ENCODE data around the gene RHO.
A peak's percentile ranks its signal among the peaks of the same experiment; 100 is the strongest.

RHO gene

DNA sequence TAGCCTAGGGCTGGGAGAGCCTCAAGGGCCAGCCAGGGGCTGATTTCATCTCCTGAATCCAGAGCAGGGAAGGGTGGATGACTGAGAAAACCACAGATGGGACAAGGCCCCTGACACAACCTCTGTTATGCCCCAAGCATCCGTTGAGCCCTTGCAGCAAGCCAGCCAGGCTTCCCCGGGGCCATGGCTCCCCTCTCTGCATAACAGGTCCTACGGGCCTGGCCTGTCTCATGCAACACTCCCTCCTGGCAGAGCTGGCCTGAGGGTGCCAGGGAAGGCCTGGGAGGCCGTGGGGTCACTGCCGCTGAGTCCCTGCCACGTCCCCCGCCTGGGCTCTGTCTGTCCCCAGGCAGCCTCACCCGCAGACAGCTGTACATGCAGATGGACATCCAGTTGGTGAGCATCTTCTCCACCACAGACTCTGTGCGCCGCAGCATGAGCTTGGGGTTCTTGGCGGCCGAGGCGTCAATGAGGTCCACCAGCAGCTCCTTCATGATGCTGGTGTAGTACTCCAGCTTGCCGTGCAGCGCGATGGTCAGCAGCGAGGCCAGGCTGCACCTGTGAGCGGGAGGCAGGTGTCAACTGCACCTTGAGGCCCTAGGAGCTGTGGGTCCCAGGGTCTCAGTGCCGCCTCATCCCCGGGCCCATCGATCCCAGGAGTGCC is 36.7 kb downstream of the RHO start:
- Histone ChIP-seq H3K9me3 (ENCODE audit: insufficient read depth, low read length, severe bottlenecking) (no peaks in the 10 kb centered on the region), H4K20me1 (ENCODE audit: insufficient read depth, low read length) (peaks cover 21% of the 10 kb centered on the region), H3K27me3 (ENCODE audit: insufficient read depth, low read length, poor library complexity) (no peaks in the 10 kb centered on the region), H2AFZ (ENCODE audit: low read depth, low read length) (no peak overlapping the region), H3K79me2 (ENCODE audit: insufficient read depth, low read length) (no peaks in the 10 kb centered on the region), H3K4me3 (ENCODE audit: low read depth in 1 of 2, low read length in 2 of 2) (no peak overlapping the region), H3K9ac (ENCODE audit: low read depth, low read length) (no peak overlapping the region), H3K4me2 (ENCODE audit: insufficient read depth, low read length) (no peak overlapping the region), H3K36me3 (ENCODE audit: insufficient read depth, low read length) (peaks cover 98% of the 10 kb centered on the region), H3K27ac (ENCODE audit: low read length) (peak overlapping the region; percentile 36; the same call in 1 of the 2 replicates), H3K4me1 (ENCODE audit: insufficient read depth, low read length) (no peaks in the 10 kb centered on the region)
- no peak for ATAC-seq (ENCODE audit: insufficient read depth, low read depth)
- DNase-seq, result no peak
- TF ChIP-seq, protein P1, sequence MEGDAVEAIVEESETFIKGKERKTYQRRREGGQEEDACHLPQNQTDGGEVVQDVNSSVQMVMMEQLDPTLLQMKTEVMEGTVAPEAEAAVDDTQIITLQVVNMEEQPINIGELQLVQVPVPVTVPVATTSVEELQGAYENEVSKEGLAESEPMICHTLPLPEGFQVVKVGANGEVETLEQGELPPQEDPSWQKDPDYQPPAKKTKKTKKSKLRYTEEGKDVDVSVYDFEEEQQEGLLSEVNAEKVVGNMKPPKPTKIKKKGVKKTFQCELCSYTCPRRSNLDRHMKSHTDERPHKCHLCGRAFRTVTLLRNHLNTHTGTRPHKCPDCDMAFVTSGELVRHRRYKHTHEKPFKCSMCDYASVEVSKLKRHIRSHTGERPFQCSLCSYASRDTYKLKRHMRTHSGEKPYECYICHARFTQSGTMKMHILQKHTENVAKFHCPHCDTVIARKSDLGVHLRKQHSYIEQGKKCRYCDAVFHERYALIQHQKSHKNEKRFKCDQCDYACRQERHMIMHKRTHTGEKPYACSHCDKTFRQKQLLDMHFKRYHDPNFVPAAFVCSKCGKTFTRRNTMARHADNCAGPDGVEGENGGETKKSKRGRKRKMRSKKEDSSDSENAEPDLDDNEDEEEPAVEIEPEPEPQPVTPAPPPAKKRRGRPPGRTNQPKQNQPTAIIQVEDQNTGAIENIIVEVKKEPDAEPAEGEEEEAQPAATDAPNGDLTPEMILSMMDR (IDR thresholded peaks at IDR 0.05; ENCODE audit: borderline replicate concordance, extremely low read depth, low read length, poor library complexity, severe bottlenecking), result no peak
- no peak for TF ChIP-seq EZH2 (IDR thresholded peaks at IDR 0.05; ENCODE audit: borderline replicate concordance, low read depth, low read length, severe bottlenecking)

DNA sequence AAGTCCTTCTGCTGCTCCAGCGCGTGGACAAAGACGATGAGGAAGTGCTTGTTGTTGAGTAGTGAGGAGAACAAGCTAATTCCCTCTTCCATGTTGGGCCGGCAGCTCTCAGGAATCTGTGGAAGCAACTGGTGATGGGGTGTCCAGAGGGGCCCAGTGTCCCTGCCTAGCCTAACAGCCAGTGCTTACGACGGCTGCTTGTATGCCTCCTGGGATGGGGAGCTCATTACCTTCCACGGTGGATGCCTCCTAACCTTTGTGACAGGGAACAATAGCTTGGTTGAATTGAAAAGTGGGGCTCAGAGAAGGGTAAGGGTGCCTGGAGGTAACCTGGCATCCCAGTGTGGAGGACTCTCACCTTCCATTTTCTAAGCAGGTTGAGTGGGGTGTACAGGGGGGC is 37.5 kb downstream of the RHO start:
- Histone ChIP-seq H3K27ac (ENCODE audit: low read length) (no peak overlapping the region), H3K4me1 (ENCODE audit: insufficient read depth, low read length) (no peaks in the 10 kb centered on the region), H3K4me3 (ENCODE audit: low read depth in 1 of 2, low read length in 2 of 2) (no peak overlapping the region), H3K9ac (ENCODE audit: low read depth, low read length) (no peak overlapping the region), H3K36me3 (ENCODE audit: insufficient read depth, low read length) (peaks cover 98% of the 10 kb centered on the region), H4K20me1 (ENCODE audit: insufficient read depth, low read length) (peaks cover 28% of the 10 kb centered on the region), H2AFZ (ENCODE audit: low read depth, low read length) (no peak overlapping the region), H3K4me2 (ENCODE audit: insufficient read depth, low read length) (no peak overlapping the region), H3K9me3 (ENCODE audit: insufficient read depth, low read length, severe bottlenecking) (no peaks in the 10 kb centered on the region), H3K79me2 (ENCODE audit: insufficient read depth, low read length) (no peaks in the 10 kb centered on the region), H3K27me3 (ENCODE audit: insufficient read depth, low read length, poor library complexity) (no peaks in the 10 kb centered on the region)
- TF ChIP-seq EZH2 (IDR thresholded peaks at IDR 0.05; ENCODE audit: borderline replicate concordance, low read depth, low read length, severe bottlenecking), result no peak
- TF ChIP-seq, protein P1 (IDR thresholded peaks at IDR 0.05; ENCODE audit: borderline replicate concordance, extremely low read depth, low read length, poor library complexity, severe bottlenecking), result peak; percentile 8
- ATAC-seq (ENCODE audit: insufficient read depth, low read depth) (no peak), DNase-seq (no peak)

DNA sequence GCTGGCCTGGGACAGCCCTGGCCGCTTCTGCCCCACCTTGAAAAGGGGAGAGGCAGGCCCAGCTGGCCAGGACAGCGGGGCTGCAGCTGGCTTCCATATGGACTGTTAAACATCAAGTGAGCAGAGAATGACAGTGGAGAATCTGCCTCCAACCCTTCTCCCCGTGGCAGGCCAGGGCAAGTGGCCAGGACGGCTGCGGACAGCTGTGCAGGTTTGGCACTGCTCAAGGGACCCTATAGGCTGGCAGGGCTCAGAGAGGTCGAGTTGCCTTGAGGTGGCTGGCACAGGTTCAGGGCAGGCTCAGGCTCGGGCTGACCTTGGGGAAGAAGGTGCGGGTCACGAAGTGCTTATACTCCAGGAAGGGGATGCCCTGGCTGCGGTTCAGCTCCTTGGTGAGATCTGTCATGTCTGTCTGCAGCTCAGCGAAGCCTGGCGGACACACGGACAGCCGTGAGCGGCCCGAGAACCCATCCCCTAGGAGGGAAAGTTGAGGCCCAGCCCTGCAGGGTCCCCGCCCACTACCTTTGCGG is 38.8 kb downstream of the RHO start:
- Histone ChIP-seq H3K4me1 (ENCODE audit: insufficient read depth, low read length) (no peaks in the 10 kb centered on the region), H3K27me3 (ENCODE audit: insufficient read depth, low read length, poor library complexity) (no peaks in the 10 kb centered on the region), H2AFZ (ENCODE audit: low read depth, low read length) (no peak overlapping the region), H3K9me3 (ENCODE audit: insufficient read depth, low read length, severe bottlenecking) (no peaks in the 10 kb centered on the region), H3K9ac (ENCODE audit: low read depth, low read length) (no peak overlapping the region), H3K4me2 (ENCODE audit: insufficient read depth, low read length) (no peak overlapping the region), H3K4me3 (ENCODE audit: low read depth in 1 of 2, low read length in 2 of 2) (no peak overlapping the region), H3K36me3 (ENCODE audit: insufficient read depth, low read length) (peaks cover 99% of the 10 kb centered on the region), H4K20me1 (ENCODE audit: insufficient read depth, low read length) (peaks cover 34% of the 10 kb centered on the region), H3K79me2 (ENCODE audit: insufficient read depth, low read length) (no peaks in the 10 kb centered on the region), H3K27ac (ENCODE audit: low read length) (no peak overlapping the region)
- DNase-seq (no peak), ATAC-seq (ENCODE audit: insufficient read depth, low read depth) (no peak)
- no peak for TF ChIP-seq EZH2 (IDR thresholded peaks at IDR 0.05; ENCODE audit: borderline replicate concordance, low read depth, low read length, severe bottlenecking)

DNA sequence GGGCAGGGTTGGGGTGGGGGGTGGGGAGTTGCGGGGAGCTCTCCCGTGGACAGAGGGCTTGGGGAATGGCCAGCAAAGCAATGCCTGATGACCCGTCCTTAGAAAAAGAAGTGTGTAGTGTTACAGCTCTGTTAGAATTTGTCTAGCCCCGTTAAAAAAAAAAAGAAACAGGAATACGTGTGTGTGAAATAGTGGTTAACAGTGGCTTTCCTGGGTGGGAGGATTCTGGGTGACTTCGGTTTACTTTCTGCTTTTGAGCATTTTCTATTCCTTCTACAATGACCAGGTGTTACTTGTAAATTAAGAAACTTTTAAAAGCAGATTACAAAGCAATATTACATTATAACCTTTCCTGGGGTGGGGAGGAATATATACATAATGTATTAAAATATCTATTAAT is 39.5 kb downstream of the RHO start:
- ATAC-seq (ENCODE audit: insufficient read depth, low read depth) (no peak), DNase-seq (no peak)
- Histone ChIP-seq H2AFZ (ENCODE audit: low read depth, low read length) (no peak overlapping the region), H3K4me2 (ENCODE audit: insufficient read depth, low read length) (no peak overlapping the region), H4K20me1 (ENCODE audit: insufficient read depth, low read length) (peaks cover 40% of the 10 kb centered on the region), H3K27me3 (ENCODE audit: insufficient read depth, low read length, poor library complexity) (no peaks in the 10 kb centered on the region), H3K27ac (ENCODE audit: low read length) (no peak overlapping the region), H3K4me1 (ENCODE audit: insufficient read depth, low read length) (no peaks in the 10 kb centered on the region), H3K9ac (ENCODE audit: low read depth, low read length) (no peak overlapping the region), H3K79me2 (ENCODE audit: insufficient read depth, low read length) (no peaks in the 10 kb centered on the region), H3K36me3 (ENCODE audit: insufficient read depth, low read length) (peaks cover 99% of the 10 kb centered on the region), H3K9me3 (ENCODE audit: insufficient read depth, low read length, severe bottlenecking) (no peaks in the 10 kb centered on the region), H3K4me3 (ENCODE audit: low read depth in 1 of 2, low read length in 2 of 2) (no peak overlapping the region)
- TF ChIP-seq EZH2 (IDR thresholded peaks at IDR 0.05; ENCODE audit: borderline replicate concordance, low read depth, low read length, severe bottlenecking), result no peak
- TF ChIP-seq, protein P1 (IDR thresholded peaks at IDR 0.05; ENCODE audit: borderline replicate concordance, extremely low read depth, low read length, poor library complexity, severe bottlenecking), result no peak
